HepG2 (cell line): ENCODE data around the gene SLC11A1. TPM values are rescaled to one million over a fixed set of nuclear protein-coding genes. Genes with fewer than 3 reads are reported as not detected.
A peak's percentile ranks its signal among the peaks of the same experiment; 100 is the strongest.

Source experiments
- ARID4A ChIP-seq: sonication (generic); formaldehyde crosslinking; IDR thresholded peaks from 2 replicates; pipeline ENCODE4 v1.5.0; 2020; ENCODE audit warnings: mild to moderate bottlenecking, missing genetic modification reagents, borderline replicate concordance
- CENPBD1 ChIP-seq: sonication (generic); formaldehyde crosslinking; IDR thresholded peaks from 2 replicates; pipeline ENCODE4 v1.8.0; 2022; ENCODE audit warnings: missing genetic modification reagents, low read depth, mild to moderate bottlenecking, borderline replicate concordance
- HDAC6 ChIP-seq: fragments of 200-600 bp; sonication (generic); IDR thresholded peaks from 2 replicates; pipeline ENCODE4 v1.7.0; 2017; ENCODE audit warnings: mild to moderate bottlenecking, antibody characterized with exemption, low read length, low read depth
- HMGXB3 ChIP-seq: sonication (generic); formaldehyde crosslinking; IDR thresholded peaks from 2 replicates; pipeline ENCODE4 v1.4.0; 2020; ENCODE audit warnings: missing genetic modification reagents, borderline replicate concordance
- PAX8 ChIP-seq: sonication (generic); formaldehyde crosslinking; IDR thresholded peaks from 2 replicates; pipeline ENCODE4 v1.8.0; 2022; ENCODE audit warnings: mild to moderate bottlenecking, missing genetic modification reagents, borderline replicate concordance
- POLR2AphosphoS2 ChIP-seq: IDR thresholded peaks from 2 replicates; pipeline ENCODE4 v1.6.1; 2011; ENCODE audit warnings: low read depth, low read length, improper control_type of control experiment
- TCF7 ChIP-seq: sonication (generic); IDR thresholded peaks from 2 replicates; pipeline ENCODE4 v1.6.1; 2016; ENCODE audit warnings: antibody characterized with exemption, low read depth
- USF2 ChIP-seq, 2 experiments: sonication (generic) in 1 of 2; formaldehyde crosslinking in 1 of 2; IDR thresholded peaks; 2 replicates each; pipeline versions ENCODE4 v1.5.1 to v1.6.1; 2011 to 2020; ENCODE audit warnings: borderline replicate concordance in 1 of 2, low read depth in 1 of 2, low read length in 1 of 2, mild to moderate bottlenecking in 1 of 2, missing genetic modification reagents in 1 of 2, moderate library complexity in 1 of 2
- XBP1 ChIP-seq: sonication (generic); formaldehyde crosslinking; IDR thresholded peaks from 2 replicates; pipeline ENCODE4 v1.5.0; 2020; ENCODE audit warnings: missing genetic modification reagents
- ZBTB33 ChIP-seq: sonication (generic); formaldehyde crosslinking; IDR thresholded peaks from 2 replicates; pipeline ENCODE4 v1.4.0; 2020; ENCODE audit warnings: missing genetic modification reagents
- ZFX ChIP-seq: sonication (generic); formaldehyde crosslinking; IDR thresholded peaks from 2 replicates; pipeline ENCODE4 v1.4.0; 2020; ENCODE audit warnings: mild to moderate bottlenecking, low read depth, missing genetic modification reagents, moderate library complexity
- ZNF776 ChIP-seq: sonication (generic); formaldehyde crosslinking; IDR thresholded peaks from 2 replicates; pipeline ENCODE4 v1.4.0; 2020; ENCODE audit warnings: mild to moderate bottlenecking, missing genetic modification reagents
- ZNF781 ChIP-seq: sonication (generic); formaldehyde crosslinking; IDR thresholded peaks from 2 replicates; pipeline ENCODE4 v1.5.1; 2020; ENCODE audit warnings: borderline replicate concordance, mild to moderate bottlenecking, missing genetic modification reagents; ENCODE audit errors: not compliant biosample characterization
- ZSCAN25 ChIP-seq: sonication (generic); formaldehyde crosslinking; IDR thresholded peaks from 2 replicates; pipeline ENCODE4 v1.8.0; 2022; ENCODE audit warnings: mild to moderate bottlenecking, missing genetic modification reagents
- polyA plus RNA-seq, 8 experiments: library from polyadenylated mRNA; depleted of rRNA in 3 of 8; stranded (reverse) in 7 of 8; unstranded in 1 of 8; fragments of >200 nt; fragmentation: Illumina TruSeq in 4 of 8; extraction: Trizol in 4 of 8; gene quantifications; 2 replicates each; pipeline versions ENCODE4 v1.2.1 to v1.2.3, GENCODE V29; 2011 to 2016; ENCODE audit warnings: low read depth in 4 of 8, missing spikeins in 1 of 8, mixed read lengths in 1 of 8; ENCODE audit not compliant: insufficient read depth in 1 of 8
- total RNA-seq, 5 experiments: library from RNA; depleted of rRNA; stranded (reverse); fragments of >200 nt; fragmentation: Illumina TruSeq; extraction: Trizol; gene quantifications; 2 replicates each; pipeline ENCODE4 v1.2.3, GENCODE V29; 2016; ENCODE audit warnings: low read depth in 1 of 5

SLC11A1 gene
- total and polyA plus RNA-seq, 2 of the 13 experiments (the other 11 are each of a cell fraction or from before 2014, with no cell fraction given): 0.33 to 2.3 TPM

- peak; percentile 50; the same call in 1 of the 2 replicates for TF ChIP-seq HMGXB3 (CRISPR knock-in tag)
- no peak for TF ChIP-seq CENPBD1 (CRISPR knock-in tag)
- TF ChIP-seq ZSCAN25 (CRISPR knock-in tag): peak; percentile 77
- TF ChIP-seq TCF7: no peak
- TF ChIP-seq ZFX (CRISPR knock-in tag): peak; percentile 92
- no peak for TF ChIP-seq HDAC6
- TF ChIP-seq USF2 (IDR thresholded peaks at IDR 0.05; ENCODE audit: low read depth, low read length): no peak
- peak; percentile 99; the same call in 1 of the 2 replicates for TF ChIP-seq USF2 (CRISPR knock-in tag; IDR thresholded peaks at IDR 0.05; ENCODE audit: borderline replicate concordance)
- peak; percentile 0 for TF ChIP-seq ZNF781 (CRISPR knock-in tag)
- no peak; the same call in 1 of the 2 replicates for TF ChIP-seq ZBTB33 (CRISPR knock-in tag)
- TF ChIP-seq ZNF776: no peak
- peak; percentile 85 for TF ChIP-seq ARID4A (CRISPR knock-in tag)
- no peak for TF ChIP-seq XBP1 (CRISPR knock-in tag)
- TF ChIP-seq POLR2AphosphoS2: no peak
- no peak for TF ChIP-seq PAX8 (CRISPR knock-in tag)
Measured at GRCh38 chr2:218418717-218419458, 36.8 kb downstream of the SLC11A1 start, which contains the start of gene VIL1 (continued).
